ENCODE data around the gene STOX2.

STOX2 gene, protein sequence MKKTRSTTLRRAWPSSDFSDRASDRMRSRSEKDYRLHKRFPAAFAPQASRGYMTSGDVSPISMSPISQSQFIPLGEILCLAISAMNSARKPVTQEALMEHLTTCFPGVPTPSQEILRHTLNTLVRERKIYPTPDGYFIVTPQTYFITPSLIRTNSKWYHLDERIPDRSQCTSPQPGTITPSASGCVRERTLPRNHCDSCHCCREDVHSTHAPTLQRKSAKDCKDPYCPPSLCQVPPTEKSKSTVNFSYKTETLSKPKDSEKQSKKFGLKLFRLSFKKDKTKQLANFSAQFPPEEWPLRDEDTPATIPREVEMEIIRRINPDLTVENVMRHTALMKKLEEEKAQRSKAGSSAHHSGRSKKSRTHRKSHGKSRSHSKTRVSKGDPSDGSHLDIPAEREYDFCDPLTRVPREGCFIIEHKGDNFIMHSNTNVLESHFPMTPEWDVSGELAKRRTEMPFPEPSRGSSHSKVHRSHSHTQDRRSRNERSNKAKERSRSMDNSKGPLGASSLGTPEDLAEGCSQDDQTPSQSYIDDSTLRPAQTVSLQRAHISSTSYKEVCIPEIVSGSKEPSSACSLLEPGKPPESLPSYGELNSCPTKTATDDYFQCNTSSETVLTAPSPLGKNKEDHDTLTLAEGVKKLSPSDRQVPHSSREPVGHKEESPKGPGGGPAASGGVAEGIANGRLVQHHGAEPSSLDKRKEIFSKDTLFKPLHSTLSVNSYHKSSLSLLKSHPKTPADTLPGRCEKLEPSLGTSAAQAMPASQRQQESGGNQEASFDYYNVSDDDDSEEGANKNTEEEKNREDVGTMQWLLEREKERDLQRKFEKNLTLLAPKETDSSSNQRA (N-terminal part only)

GRCh38 chr4:183905081-183905592 is at the start of gene STOX2:
Gene STOX2 (plus strand): TSS chr4:183905307. CDS start chr4:183906791, 1,484 bp downstream.
- peak; percentile 37 for DNase-seq (ENCODE audit: low spot score)
- in situ Hi-C loops (cut with MboI; ENCODE audit: low pct_unique_long_range_greater_than_20kb, low sequenced_read_pairs, unreplicated experiment): no loop called here
- TF ChIP-seq, protein P1, sequence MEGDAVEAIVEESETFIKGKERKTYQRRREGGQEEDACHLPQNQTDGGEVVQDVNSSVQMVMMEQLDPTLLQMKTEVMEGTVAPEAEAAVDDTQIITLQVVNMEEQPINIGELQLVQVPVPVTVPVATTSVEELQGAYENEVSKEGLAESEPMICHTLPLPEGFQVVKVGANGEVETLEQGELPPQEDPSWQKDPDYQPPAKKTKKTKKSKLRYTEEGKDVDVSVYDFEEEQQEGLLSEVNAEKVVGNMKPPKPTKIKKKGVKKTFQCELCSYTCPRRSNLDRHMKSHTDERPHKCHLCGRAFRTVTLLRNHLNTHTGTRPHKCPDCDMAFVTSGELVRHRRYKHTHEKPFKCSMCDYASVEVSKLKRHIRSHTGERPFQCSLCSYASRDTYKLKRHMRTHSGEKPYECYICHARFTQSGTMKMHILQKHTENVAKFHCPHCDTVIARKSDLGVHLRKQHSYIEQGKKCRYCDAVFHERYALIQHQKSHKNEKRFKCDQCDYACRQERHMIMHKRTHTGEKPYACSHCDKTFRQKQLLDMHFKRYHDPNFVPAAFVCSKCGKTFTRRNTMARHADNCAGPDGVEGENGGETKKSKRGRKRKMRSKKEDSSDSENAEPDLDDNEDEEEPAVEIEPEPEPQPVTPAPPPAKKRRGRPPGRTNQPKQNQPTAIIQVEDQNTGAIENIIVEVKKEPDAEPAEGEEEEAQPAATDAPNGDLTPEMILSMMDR (IDR thresholded peaks at IDR 0.05; ENCODE audit: extremely low read depth, insufficient read depth, missing control alignments): no peak

GRCh38 chr4:183855323-183856190 is 49.5 kb upstream of the STOX2 start:
- TF ChIP-seq, protein P1 (IDR thresholded peaks at IDR 0.05; ENCODE audit: extremely low read depth, insufficient read depth, missing control alignments): no peak
- no peak for DNase-seq (ENCODE audit: low spot score)
- in situ Hi-C loops (cut with MboI; ENCODE audit: low pct_unique_long_range_greater_than_20kb, low sequenced_read_pairs, unreplicated experiment): no loop called here

GRCh38 chr4:183857040-183857439 is 48.1 kb upstream of the STOX2 start:
- in situ Hi-C loops (cut with MboI; ENCODE audit: low pct_unique_long_range_greater_than_20kb, low sequenced_read_pairs, unreplicated experiment): no loop called here
- no peak for DNase-seq (ENCODE audit: low spot score)
- TF ChIP-seq, protein P1 (IDR thresholded peaks at IDR 0.05; ENCODE audit: extremely low read depth, insufficient read depth, missing control alignments): no peak

DNA sequence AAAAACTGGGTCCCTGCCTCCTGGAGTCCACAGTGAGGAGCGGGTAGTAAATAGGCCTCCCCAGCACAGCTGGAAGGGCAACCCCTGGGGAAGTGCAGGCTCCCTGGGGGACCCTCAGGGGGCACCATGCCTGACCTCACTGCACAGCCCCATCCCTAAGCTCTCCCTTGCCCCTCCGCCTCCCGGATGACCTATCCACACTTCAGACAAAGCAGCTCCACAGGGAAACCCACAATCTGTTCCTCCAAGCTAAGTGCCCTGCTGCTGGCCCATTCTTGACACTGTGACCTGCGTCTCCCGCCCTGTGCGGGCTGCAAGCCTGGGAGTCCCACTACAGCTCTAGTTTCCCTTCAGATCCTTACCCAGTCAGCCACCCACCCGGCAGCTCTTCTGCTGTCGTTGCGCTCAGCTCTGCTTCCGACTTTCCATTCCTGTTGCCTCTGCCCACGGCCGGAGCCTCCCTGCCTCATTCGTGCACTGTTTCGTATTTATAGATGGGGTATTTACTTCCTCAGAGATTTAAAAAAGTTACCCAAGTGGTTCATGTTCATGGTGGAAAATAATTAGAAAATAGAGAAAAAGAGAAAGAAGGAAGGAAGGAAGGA is 47.0 kb upstream of the STOX2 start:
- no peak for DNase-seq (ENCODE audit: low spot score)
- in situ Hi-C loops (cut with MboI; ENCODE audit: low pct_unique_long_range_greater_than_20kb, low sequenced_read_pairs, unreplicated experiment): no loop called here
- TF ChIP-seq, protein P1 (IDR thresholded peaks at IDR 0.05; ENCODE audit: extremely low read depth, insufficient read depth, missing control alignments): no peak

- in situ Hi-C loops (cut with MboI; ENCODE audit: low pct_unique_long_range_greater_than_20kb, low sequenced_read_pairs, unreplicated experiment): no loop called here
- DNase-seq (ENCODE audit: low spot score): no peak
- TF ChIP-seq, protein P1 (IDR thresholded peaks at IDR 0.05; ENCODE audit: extremely low read depth, insufficient read depth, missing control alignments): no peak
Observed at GRCh38 chr4:183860119-183860518, 45.0 kb upstream of the STOX2 start.

Measured in GM13977 (cell line).